ENCODE data around the gene TRIO. TPM values are rescaled to one million over a fixed set of nuclear protein-coding genes. Genes with fewer than 3 reads are reported as not detected.

TRIO gene
- total and polyA plus RNA-seq, 2 donors (not counting 3 experiments of a cell fraction or from before 2014, with no cell fraction given): 82.9 to 248 TPM

- Histone ChIP-seq H3K4me2 (ENCODE audit: insufficient read depth, low read length) (no peak overlapping the region), H2AFZ (ENCODE audit: low read depth, low read length) (no peak overlapping the region), H3K36me3 (ENCODE audit: control insufficient read depth in 2 of 2, extremely low read depth in 1 of 2, insufficient read depth in 2 of 2, low read length in 2 of 2) (peaks cover 24 to 27% of the 10 kb centered on the region in 2 experiments), H3K27ac (ENCODE audit: insufficient read depth, low read depth, low read length) (no peak overlapping the region), H3K27me3 (ENCODE audit: control insufficient read depth in 2 of 2, insufficient read depth in 2 of 2, low read length in 2 of 2) (no peaks in the 10 kb centered on the region), H3K4me3 (replicated peaks in 1 of 3; ENCODE audit: insufficient read depth in 1 of 3, low read depth in 1 of 3, low read length in 3 of 3) (no peak overlapping the region), H4K20me1 (replicated peaks; ENCODE audit: control insufficient read depth, extremely low read depth, insufficient read depth, low read length) (no peaks in the 10 kb centered on the region), H3K4me1 (ENCODE audit: control insufficient read depth, extremely low read depth, insufficient read depth, low read length) (peaks cover 20% of the 10 kb centered on the region), H3K9me3 (replicated peaks; ENCODE audit: control insufficient read depth, insufficient read depth, low read length) (no peaks in the 10 kb centered on the region), H3K9me1 (replicated peaks; ENCODE audit: control insufficient read depth, extremely low read depth, insufficient read depth, low read length) (no peaks in the 10 kb centered on the region), H3K79me2 (ENCODE audit: control insufficient read depth, insufficient read depth, low read length) (peaks cover 18% of the 10 kb centered on the region), H3K9ac (replicated peaks; ENCODE audit: extremely low read depth, insufficient read depth, low read length) (no peak overlapping the region)
- DNase-seq (ENCODE audit: low read depth, low spot score) (no peak), FAIRE-seq (no peak)
- POLR2A ChIA-PET: no interaction called here
- CTCF ChIA-PET: interaction anchor here (1.0 to 1.2 kb wide), 2 partner anchors 11 to 237 kb away, joined by 3 to 4 read pairs; no protein-coding TSS in a partner anchor
- dilution Hi-C loops (cut with MboI; ENCODE audit: extremely low pct_ligation_motif_present, low sequenced_read_pairs) (no loop called here), intact Hi-C loops (cut with micrococcal nuclease) (no loop called here)
- no TSS peak for BruUV-seq (replicated peaks)
- no peak for TF ChIP-seq POLR2A (IDR thresholded peaks at IDR 0.05; ENCODE audit: low read depth, low read length)
- no peak for TF ChIP-seq CTCF (IDR thresholded peaks at IDR 0.05; ENCODE audit: extremely low read depth in 1 of 2, insufficient read depth in 1 of 2, low read depth in 1 of 2, low read length in 2 of 2)
These were observed 268.1 kb downstream of the TRIO start for GRCh38 chr5:14411216-14411615.

- H3K4me1 ChIP-seq (ENCODE audit: control insufficient read depth, extremely low read depth, insufficient read depth, low read length): peaks cover under 1% of the 10 kb centered on the region
- no peak for TF ChIP-seq MAX (IDR thresholded peaks at IDR 0.05; ENCODE audit: insufficient read depth, insufficient read length)
- DNase-seq (ENCODE audit: low read depth, low spot score): no peak
- FAIRE-seq: no peak
- no peaks in the 10 kb centered on the region for H3K9me1 ChIP-seq (replicated peaks; ENCODE audit: control insufficient read depth, extremely low read depth, insufficient read depth, low read length)
- H3K9me3 ChIP-seq (replicated peaks; ENCODE audit: control insufficient read depth, insufficient read depth, low read length): no peaks in the 10 kb centered on the region
- no peaks in the 10 kb centered on the region for H4K20me1 ChIP-seq (replicated peaks; ENCODE audit: control insufficient read depth, extremely low read depth, insufficient read depth, low read length)
- CTCF ChIA-PET: interaction anchor here (1.8 kb wide), 1 partner anchor 235 kb away, joined by 6 read pairs; no protein-coding TSS in a partner anchor
- no peak overlapping the region for H3K4me3 ChIP-seq (replicated peaks in 1 of 3; ENCODE audit: insufficient read depth in 1 of 3, low read depth in 1 of 3, low read length in 3 of 3)
- H3K9ac ChIP-seq (replicated peaks; ENCODE audit: extremely low read depth, insufficient read depth, low read length): no peak overlapping the region
- no peak overlapping the region for H3K27ac ChIP-seq (ENCODE audit: insufficient read depth, low read depth, low read length)
- BruUV-seq (replicated peaks): no TSS peak
- no peak overlapping the region for H2AFZ ChIP-seq (ENCODE audit: low read depth, low read length)
- intact Hi-C loops (cut with micrococcal nuclease): no loop called here
- H3K36me3 ChIP-seq (ENCODE audit: control insufficient read depth in 2 of 2, extremely low read depth in 1 of 2, insufficient read depth in 2 of 2, low read length in 2 of 2): peaks cover 21 to 26% of the 10 kb centered on the region in 2 experiments
- no peaks in the 10 kb centered on the region for H3K27me3 ChIP-seq (ENCODE audit: control insufficient read depth in 2 of 2, insufficient read depth in 2 of 2, low read length in 2 of 2)
- H3K79me2 ChIP-seq (ENCODE audit: control insufficient read depth, insufficient read depth, low read length): peaks cover 14% of the 10 kb centered on the region
- dilution Hi-C loops (cut with MboI; ENCODE audit: extremely low pct_ligation_motif_present, low sequenced_read_pairs): no loop called here
- POLR2A ChIA-PET: no interaction called here
- H3K4me2 ChIP-seq (ENCODE audit: insufficient read depth, low read length): no peak overlapping the region
These were observed 270.2 kb downstream of the TRIO start for GRCh38 chr5:14413331-14413750.
